Stimulated activated CD4-positive, alpha-beta T cell treated with anti-CD3 and anti-CD28 coated beads, Interleukin-4, amount 100 ng/mL, for 24 hours (primary cell): ENCODE results near the gene CPNE6.
"Not testable (repeated sequence)": the region's sequence is repeated elsewhere in the genome, so short reads cannot be mapped to it uniquely, and the experiment has no call there.

Experiments
- DNase-seq: peaks from one replicate; pipeline ENCODE4 v3.0.0-alpha.2; 2020

Gene CPNE6

DNA sequence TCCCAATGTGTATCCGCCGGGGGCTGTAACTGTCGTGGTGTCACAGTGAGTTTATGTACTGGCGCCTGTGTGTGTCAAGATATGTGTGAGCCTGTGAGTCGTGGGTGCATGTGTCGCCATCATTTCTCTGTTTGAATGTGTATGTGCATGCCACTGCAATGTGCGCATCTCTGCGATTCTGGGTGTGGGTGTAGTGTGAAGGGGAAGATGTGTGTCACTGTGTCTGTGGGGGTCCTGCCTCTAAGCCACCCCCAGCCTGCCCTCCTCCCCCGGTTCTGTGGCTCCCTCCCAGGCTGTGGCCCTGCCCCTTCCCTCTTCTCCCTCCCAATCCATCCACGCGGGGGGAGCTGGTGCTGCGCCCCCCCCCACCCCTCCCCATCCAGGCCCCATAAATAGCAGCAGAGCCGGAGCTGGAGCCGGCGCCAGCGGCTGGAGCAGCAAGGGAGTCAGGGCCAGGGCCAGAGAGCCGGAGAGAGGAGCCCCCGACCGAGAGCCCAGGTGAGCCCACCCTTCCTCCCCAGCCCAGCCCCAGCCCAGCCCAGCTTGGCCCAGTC lies at the start of gene CPNE6:
CPNE6 (plus strand) TSS at position 419 of the 554 bp plus-strand sequence. CDS start 1,375 bp downstream, outside the sequence.
- DNase-seq: peak; percentile 64

DNA sequence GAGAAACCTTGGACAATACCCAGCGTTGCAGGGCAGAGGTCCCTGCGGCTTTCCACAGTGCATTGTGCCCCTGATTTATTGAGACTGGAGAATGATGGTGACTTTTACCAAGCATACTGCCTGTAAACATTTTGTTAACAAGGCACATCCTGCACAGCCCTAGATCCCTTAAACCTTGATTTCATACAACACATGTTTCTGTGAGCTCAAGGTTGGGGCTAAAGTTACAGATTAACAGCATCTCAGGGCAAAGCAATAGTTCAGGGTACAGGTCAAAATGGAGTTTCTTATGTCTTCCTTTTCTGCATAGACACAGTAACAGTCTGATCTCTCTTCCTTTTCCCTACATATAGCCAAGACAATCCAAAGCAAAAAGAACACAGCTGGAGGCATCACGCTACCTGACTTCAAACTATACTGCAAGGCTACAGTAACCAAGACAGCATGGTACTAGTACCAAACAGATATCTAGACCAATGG lies 46.4 kb upstream of the CPNE6 start:
- DNase-seq: not testable (repeated sequence)

DNA sequence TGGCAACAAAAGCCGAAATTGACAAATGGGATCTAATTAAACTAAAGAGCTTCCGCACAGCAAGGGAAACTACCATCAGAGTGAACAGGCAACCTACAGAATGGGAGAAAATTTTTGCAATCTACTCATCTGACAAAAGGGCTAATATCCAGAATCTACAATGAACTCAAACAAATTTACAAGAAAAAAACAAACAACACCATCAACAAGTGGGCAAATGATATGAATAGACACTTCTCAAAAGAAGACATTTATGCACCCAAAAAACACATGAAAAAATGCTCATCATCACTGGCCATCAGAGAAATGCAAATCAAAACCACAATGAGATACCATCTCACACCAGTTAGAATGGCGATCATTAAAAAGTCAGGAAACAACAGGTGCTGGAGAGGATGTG lies 41.7 kb upstream of the CPNE6 start:
- not testable (repeated sequence) for DNase-seq

DNA sequence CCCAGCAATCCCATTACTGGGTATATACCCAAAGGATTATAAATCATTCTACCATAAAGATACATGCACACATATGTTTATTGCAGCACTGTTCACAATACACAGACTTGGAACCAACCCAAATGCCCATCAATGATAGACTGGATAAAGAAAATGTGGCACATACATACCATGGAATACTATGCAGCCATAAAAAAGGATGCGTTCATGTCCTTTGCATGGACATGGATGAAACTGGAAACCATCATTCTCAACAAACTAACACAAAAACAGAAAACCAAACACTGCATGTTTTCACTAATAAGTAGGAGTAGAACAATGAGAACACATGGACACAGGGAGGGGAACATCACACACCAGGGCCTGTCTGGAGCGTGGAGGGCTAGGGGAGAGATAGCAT lies 40.0 kb upstream of the CPNE6 start:
- not testable (repeated sequence) for DNase-seq

DNA sequence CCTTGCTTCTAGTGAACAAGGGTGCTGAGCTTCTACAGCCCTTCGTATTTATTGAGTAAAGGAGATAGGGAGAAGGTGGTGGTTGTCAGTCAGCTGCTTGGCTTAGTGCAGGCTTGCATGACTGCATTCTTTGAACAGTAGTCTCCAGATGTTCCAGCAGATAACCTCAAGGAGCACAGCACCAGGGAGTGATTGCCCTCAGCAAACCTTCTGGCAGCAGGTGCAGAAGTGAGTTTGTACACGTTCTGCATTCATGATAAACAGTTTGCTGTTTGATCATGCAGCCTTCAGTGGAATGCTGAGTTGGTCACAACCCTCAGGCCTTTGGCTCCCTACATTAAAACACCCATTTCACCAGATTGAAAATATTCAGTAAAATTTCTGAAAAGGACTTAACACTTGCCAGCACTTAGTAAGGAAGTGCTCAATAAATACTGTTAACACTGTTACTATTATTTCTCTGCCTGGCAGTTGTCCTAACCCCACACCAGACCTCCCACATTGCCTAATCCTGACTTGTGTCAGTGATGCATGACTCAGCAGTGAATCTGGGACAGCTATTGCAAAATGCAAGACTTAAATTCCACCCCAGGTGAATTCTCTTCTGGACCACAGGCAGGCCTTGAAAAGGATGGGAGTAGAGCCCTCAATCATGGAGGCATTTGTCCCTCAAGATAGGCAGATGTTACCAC lies 38.5 kb upstream of the CPNE6 start:
- DNase-seq: no peak

DNA sequence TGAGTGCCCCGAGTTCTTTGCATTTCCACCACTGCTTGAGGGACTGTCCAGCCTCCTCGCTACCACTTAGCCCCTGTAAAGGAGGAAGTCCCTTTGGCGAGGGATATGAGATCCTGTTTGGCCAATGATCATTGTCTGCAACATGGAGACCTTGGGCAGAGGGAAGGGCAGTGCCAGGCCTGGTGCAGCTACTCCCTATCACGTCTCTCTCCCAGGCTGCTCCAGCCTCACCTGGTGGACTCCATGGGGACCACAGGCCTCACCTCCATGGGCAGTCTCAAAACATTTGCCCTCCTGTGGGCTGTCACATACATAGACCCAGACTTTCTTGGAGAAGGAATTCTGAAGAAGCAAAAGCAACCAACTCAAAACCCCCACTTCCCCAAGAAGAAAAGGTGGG lies 35.6 kb upstream of the CPNE6 start:
- not testable (repeated sequence) for DNase-seq

DNA sequence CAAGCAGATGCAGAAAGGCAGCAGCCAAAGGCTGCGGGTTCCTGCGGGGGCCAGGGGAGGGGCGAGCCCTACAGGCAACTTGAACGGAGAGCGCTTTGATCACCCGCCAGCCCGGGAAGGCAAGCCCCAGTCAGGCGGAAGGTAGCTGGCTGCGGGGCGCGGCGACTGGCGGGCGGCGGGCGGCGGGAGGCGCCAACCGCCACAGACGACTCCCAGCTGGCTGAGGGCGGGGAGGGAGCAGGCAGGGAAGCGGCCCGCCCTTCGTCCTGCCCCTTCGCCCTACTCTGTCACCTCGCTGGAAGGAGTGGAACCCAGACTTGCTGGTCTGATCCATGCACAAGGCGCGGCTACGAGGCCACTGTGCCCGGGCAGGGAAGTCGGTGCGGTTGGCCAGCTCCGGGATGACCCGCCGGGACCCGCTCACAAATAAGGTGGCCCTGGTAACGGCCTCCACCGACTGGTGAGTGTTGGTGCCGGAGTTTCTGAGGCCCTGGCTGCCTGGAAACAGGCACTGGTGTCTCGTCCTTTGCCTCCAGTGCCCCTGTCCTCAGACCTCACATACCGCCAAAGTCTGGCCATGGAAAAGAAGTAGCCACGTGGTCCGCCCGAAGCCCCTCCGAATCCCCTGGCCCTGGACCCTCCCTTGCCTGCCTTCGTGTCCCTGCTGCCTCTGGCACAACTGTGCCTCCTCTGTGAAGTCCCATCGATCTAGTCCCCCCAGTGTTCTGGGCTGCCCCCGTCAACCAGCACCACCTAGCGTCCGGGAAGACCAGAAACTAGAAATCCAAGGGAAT lies 35.0 kb upstream of the CPNE6 start:
- DNase-seq: peak; percentile 67

DNA sequence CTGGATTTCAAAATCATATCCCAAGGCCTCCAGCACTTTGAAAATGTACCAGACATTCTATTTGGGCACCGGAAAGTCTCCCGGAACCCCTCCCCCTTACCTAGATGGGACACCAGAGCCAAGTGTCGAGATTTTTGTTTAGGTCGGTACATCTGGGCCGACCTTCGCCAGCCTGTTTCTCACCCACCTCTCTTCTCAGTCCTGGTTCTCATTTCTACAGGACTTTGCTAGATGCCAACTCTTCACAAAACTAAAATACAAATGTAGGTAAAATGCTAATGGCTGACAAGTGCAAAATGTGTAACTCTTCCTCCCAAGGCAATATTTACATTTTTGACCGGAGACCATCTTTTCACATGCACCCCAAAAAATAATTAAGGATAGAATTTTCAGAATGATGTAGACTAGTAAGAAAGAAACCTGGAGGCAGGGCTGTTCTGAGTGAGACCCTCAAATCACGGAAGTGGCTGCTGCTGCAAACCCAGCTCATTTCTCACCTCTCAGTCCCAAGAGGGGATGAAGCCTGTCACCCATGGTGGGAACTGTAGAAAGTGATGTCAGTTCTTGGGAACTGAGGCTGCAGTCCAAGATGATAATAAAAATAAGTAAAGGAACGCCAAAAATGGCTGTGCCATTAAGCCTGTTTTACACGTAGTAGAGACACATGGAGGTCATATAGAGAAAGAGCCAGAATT lies 34.3 kb upstream of the CPNE6 start:
- not testable (repeated sequence) for DNase-seq

DNA sequence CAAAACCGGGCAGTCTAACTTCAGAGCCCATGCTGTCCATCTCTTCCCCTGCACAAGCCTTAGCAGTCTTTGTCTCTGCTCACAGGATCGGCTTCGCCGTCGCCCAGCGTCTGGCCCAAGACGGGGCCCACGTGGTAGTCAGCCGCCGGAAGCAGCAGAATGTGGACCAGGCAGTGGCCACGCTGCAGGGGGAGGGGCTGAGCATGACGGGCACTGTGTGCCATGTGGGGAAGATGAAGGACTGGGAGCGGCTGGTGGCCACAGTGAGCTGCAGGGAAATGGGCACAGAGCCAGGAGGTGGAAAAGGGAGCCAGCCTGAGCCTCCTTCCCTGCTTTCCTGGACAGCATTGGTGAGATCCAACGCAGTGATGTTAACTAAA lies 33.7 kb upstream of the CPNE6 start:
- DNase-seq: no peak

DNA sequence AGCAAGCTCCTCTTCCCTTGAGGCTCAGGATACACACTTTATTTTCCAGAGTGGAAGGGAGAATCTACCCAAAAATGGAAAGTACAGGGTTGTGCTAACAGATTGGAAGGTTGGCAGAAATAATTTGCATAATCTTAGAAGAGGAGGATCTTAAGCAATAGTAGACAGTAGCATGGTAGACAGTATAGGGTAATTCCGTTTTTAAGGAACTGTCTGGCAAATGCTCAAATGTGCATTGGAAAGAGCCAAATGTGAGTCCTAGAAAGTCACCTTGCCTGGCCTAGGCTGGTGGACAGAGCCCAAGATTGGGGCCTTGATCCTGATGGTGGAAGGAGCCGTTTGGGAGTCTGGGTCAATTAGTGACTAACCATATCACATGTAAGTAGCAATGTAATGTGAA lies 32.7 kb upstream of the CPNE6 start:
- DNase-seq: no peak

DNA sequence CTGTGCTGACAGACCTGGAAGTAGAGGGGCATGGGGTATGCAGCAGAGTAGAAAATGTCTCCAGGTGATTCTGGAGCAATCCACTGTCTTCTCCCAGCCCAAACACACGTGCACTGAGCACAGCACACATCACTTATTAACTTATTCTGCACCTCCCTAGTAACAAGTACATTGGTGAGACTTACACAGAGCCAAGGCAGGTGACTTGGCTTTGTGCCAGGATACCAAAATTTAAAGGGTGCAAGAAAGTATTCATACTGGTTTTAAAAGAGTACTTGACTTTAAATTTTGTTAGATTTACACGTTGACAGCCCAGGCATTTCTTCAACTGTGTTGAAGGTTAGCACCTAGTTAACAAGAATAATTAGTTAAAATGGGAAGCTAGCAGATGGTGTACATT lies 30.7 kb upstream of the CPNE6 start:
- DNase-seq: no peak

DNA sequence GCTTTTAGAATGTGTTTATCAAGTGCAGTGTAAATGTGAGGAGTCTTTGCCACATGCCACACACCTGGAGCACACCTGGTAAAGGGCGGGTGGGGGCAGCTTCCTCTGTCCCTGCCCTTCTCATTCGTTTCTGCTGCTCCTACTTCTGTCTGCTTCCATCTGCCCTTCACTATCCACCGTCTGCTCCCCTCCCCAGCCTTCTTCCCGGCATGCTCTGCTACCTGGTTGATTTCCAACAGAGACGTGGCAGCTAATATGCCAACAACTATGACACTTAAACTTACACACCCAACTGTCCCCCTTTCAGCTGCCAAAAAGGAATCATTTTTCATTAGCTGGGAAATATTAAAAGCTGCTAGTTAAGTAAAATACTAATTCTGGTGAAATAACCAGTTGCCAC lies 28.6 kb upstream of the CPNE6 start:
- DNase-seq: no peak

DNA sequence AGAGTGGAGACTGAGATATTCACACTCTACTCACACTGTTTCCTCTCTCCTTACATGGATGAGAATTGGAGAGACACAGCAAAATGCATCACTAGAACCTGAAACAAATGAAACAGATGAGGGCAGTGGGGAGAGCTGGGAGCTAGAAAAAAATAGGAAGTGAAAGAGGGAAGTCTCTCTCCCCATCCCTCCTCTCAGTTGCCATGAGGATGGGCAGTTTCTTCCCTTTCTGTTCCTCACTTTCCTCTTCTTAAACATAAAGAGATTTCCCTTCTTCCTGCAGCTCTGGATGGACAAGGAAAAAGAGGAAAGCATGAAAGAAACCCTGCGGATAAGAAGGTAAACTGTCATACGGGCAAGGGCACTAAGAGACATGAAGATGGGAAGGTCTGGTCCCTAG lies 22.4 kb upstream of the CPNE6 start:
- DNase-seq: not testable (repeated sequence)

DNA sequence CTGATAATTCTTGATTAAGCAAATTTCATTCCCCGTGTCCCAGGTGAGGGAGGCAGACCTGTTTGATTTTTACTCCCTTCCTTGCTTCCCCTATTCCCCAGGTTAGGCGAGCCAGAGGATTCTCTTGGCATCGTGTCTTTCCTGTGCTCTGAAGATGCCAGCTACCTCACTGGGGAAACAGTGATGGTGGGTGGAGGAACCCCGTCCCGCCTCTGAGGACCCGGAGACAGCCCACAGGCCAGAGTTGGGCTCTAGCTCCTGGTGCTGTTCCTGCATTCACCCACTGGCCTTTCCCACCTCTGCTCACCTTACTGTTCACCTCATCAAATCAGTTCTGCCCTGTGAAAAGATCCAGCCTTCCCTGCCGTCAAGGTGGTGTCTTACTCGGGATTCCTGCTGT lies 20.6 kb upstream of the CPNE6 start:
- DNase-seq: not testable (repeated sequence)

DNA sequence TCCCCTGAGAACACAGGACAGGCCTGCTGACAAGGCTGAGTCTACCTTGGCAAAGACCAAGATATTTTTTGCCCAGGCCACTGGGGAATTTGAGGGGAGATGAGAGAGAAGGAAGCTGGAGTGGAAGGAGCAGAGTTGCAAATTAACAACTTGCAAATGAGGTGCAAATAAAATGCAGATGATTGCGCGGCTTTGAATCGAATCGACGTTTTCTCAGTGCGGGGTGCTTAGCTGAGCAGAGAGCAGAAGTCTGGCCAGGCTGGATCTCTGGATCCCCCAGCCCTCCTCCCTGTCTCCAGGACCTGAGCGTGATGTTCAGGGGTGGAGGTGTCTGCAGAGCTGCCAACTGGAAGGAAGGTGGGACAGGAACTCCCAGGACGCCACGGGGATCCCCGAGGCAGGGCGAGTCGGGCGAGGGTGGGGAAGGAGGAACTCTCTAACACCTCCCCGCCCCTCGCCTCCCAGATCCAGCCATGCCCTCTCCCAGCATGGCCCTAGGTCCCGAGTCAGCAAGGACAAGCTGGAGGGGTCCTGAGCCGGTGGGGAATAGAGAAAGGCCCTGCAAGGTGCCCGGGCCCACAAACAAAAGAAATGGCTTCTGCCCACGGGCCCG lies 20.1 kb upstream of the CPNE6 start:
- no peak for DNase-seq

DNA sequence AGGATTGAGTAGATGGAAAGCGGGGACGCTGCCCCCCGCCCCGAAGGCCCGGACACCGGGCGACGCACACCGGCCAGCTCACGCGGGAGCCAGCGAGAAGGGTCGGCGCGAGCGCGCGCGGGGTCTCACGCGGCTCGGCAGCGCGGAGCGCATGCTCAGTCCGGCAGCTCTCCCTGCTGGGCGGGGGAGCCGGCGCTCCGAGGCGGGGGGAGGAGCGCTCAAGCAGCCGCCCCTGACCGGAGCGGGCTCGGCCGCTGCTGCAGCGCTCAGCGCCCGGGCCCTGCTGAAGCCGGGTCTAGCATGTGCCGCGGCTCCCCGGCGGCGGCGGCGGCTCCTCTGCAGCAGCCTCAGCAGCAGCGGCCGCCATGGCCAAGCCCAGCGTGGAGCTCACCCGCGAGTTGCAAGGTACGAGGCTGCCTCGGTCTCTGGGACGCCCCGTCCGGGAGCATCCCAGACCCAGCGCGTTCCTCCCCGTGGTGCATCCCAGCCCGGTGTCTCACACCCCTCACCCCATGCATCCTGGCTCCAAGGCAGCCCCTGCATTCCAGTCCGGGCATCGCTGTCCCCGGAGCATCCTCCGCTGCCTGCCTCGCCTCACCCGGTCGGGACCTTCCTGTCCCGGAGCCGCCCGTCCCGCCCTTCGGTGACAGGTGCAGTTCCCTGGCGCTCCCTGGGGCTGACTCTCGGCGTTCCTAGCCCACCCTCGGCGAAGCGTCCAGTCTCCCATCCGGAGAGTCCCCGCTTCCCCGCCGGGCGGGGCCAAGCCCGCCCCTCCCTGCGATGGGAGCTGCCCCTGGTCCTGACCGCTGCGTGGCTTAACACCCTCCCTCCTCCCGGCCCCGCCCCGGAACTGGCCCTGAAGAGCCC lies 19.3 kb upstream of the CPNE6 start, which contains the start of gene CARMIL3:
CARMIL3 (plus strand) TSS at position 221 of the 867 bp plus-strand sequence; CDS start at position 366, 145 bp downstream.
- peak; percentile 56 for DNase-seq

DNA sequence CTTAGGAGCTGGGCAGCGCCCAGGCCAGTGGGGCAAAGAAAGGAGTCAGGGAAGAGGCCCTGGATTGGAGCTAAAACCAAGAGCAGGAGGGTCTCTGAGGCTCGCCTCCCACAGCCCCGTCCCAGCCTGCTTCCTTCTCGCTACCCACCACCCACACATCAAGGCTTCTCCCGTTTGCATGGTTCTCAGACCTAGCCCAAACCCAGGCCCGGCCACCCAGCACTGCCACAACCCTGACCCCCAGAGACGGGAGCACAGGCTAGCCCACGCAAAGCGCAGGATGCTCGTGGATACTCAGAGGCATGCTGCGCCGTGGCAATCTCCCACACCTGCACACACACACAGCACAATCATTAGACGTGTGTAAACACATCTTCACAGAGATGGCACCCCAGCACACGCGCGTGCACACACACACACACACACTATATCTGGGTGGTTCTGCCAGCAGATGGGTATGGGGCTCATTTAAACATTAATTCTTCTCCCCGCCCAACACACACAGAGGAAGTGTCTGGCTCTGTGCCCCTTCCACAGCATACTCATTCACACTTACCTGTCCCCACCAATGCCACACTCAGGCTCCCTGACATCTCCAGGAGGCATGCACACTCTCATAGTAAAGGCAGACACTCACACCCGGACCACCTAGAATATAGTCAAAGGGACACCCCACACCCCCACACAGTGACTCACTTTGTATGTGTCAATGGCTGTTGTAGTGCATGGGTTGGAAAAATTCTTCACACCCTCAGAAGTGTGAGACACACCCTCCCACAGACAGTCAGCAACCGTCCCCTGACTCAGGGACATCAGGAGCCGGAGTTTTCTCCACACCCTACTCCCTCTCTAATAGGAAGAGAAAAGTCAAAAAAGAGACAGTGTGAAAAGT lies 18.5 kb upstream of the CPNE6 start:
- peak; percentile 83 for DNase-seq

DNA sequence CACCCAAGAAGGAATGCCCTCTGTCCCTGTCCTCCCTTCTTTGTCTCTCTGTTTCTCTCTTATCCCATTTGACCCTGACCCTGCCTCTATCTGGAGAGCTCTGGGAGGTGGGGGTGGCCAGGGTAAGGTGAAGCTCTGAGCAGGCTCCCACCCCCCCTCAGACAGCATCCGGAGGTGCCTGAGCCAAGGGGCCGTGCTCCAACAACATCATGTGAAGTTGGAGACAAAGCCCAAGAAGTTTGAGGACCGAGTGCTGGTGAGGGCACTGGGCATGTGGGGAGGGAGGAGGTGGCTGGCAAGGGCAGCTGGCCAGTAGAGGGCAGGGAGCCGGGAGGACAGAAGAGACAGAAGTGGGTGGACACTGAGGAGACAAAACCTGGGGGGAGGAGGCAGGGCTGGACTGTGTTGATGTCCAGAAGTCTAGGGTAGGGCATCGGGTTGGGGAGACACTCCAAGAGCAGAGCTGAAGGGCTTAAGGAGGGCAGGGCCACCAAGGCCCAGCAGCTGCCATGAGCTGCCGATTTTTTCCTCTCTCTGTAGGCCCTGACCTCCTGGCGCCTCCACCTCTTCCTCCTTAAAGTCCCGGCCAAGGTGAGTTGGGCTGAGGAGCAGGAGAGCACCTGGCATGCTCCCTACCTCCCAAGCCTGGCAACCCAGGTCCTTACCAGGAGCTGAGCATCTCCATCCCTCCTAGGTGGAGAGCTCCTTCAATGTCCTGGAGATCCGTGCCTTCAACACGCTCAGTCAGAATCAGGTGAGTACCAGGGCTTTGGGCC lies 17.6 kb upstream of the CPNE6 start:
- DNase-seq: no peak

DNA sequence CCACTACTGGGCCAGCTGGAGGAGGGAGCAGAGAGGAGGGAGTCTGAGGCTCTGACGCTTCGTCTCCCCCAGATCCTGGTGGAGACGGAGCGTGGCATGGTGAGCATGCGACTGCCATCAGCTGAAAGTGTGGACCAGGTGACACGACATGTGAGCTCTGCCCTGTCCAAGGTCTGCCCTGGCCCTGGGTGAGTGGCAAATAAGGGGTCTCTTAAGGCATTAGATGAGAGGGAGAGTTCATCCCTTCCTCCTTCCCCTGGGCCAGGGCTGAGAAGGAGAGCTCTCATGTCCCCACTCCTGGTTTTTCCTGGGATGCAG lies 17.1 kb upstream of the CPNE6 start:
- DNase-seq: no peak

DNA sequence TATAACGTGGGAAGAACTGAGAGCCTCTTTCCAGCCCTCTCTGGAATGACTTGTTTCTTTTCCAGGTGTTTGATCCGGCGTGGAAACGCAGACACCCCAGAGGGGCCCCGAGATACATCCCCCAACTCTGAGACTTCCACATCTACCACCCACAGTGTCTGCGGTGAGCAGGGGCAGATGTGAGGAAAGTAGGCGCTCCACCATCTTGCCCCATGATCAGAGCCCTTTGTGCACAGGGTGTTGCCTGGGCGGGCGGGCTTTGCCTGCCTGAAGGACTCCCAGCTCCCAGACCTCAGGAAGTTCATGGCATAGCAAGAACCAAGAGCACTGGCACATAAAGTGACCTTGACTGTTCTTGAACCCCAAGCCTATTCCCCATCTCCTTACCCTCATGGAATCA lies 16.7 kb upstream of the CPNE6 start:
- DNase-seq: no peak
